NCI-H345 (cell line): ENCODE results near the gene SLCO3A1.
"Not testable (repeated sequence)": the region's sequence is repeated elsewhere in the genome, so short reads cannot be mapped to it uniquely, and the experiment has no call there.

Experiments
- DNase-seq: peaks from one replicate; lab custom pipeline; 2025; lab: John Stamatoyannopoulos, UW

Gene SLCO3A1

GRCh38 chr15:92035551-92035950 is 182.0 kb downstream of the SLCO3A1 start:
- DNase-seq: no peak

GRCh38 chr15:92035961-92036360 is 182.5 kb downstream of the SLCO3A1 start:
- no peak for DNase-seq

GRCh38 chr15:92037491-92037890 is 184.0 kb downstream of the SLCO3A1 start:
- no peak for DNase-seq

GRCh38 chr15:92040350-92040749 is 186.8 kb downstream of the SLCO3A1 start:
- no peak for DNase-seq

GRCh38 chr15:92041371-92041770 is 187.9 kb downstream of the SLCO3A1 start:
- no peak for DNase-seq

- no peak for DNase-seq
Observed at GRCh38 chr15:92043283-92043682, 189.8 kb downstream of the SLCO3A1 start.

- no peak for DNase-seq
Observed at GRCh38 chr15:92044203-92044909, 190.8 kb downstream of the SLCO3A1 start.

GRCh38 chr15:92047900-92048299 is 194.4 kb downstream of the SLCO3A1 start:
- DNase-seq: no peak

GRCh38 chr15:92048739-92049138 is 195.2 kb downstream of the SLCO3A1 start:
- DNase-seq: no peak

- no peak for DNase-seq
Observed at GRCh38 chr15:92049290-92049989, 195.9 kb downstream of the SLCO3A1 start.

- no peak for DNase-seq
Observed at GRCh38 chr15:92050220-92050898, 196.9 kb downstream of the SLCO3A1 start.

- no peak for DNase-seq
Observed at GRCh38 chr15:92051716-92052115, 198.2 kb downstream of the SLCO3A1 start.

GRCh38 chr15:92053753-92054316 is 200.3 kb downstream of the SLCO3A1 start:
- DNase-seq: no peak

- no peak for DNase-seq
Observed at GRCh38 chr15:92056875-92057274, 203.4 kb downstream of the SLCO3A1 start.

- DNase-seq: no peak
Observed at GRCh38 chr15:92059036-92059970, 205.8 kb downstream of the SLCO3A1 start.

GRCh38 chr15:92059971-92060311 is 206.4 kb downstream of the SLCO3A1 start:
- DNase-seq: not testable (repeated sequence)

- DNase-seq: no peak
Observed at GRCh38 chr15:92061511-92062195, 208.1 kb downstream of the SLCO3A1 start.

GRCh38 chr15:92062505-92062904 is 209.0 kb downstream of the SLCO3A1 start:
- no peak for DNase-seq

- no peak for DNase-seq
Observed at GRCh38 chr15:92068121-92068520, 214.6 kb downstream of the SLCO3A1 start.

GRCh38 chr15:92069308-92070250 is 216.1 kb downstream of the SLCO3A1 start:
- no peak for DNase-seq
